GM10266 (cell line): ENCODE measurements around the gene RRAD.

Source experiments
- DNase-seq: peaks from one replicate; pipeline ENCODE4 v3.0.0; 2012; ENCODE audit errors: extremely low spot score
- TF ChIP-seq, protein P1 (sequence below): IDR thresholded peaks from 2 replicates; pipeline ENCODE4 v1.5.1; 2012; ENCODE audit warnings: mild to moderate bottlenecking, low read depth; ENCODE audit not compliant: control insufficient read depth, insufficient read depth; ENCODE audit errors: missing control alignments

RRAD gene

GRCh38 chr16:66918803-66919568, 6.3 kb downstream of the RRAD start, which contains the start of gene CDH16:
CDH16 (minus strand) TSS chr16:66918885; CDS start chr16:66918065, 820 bp downstream.
- TF ChIP-seq, protein P1, sequence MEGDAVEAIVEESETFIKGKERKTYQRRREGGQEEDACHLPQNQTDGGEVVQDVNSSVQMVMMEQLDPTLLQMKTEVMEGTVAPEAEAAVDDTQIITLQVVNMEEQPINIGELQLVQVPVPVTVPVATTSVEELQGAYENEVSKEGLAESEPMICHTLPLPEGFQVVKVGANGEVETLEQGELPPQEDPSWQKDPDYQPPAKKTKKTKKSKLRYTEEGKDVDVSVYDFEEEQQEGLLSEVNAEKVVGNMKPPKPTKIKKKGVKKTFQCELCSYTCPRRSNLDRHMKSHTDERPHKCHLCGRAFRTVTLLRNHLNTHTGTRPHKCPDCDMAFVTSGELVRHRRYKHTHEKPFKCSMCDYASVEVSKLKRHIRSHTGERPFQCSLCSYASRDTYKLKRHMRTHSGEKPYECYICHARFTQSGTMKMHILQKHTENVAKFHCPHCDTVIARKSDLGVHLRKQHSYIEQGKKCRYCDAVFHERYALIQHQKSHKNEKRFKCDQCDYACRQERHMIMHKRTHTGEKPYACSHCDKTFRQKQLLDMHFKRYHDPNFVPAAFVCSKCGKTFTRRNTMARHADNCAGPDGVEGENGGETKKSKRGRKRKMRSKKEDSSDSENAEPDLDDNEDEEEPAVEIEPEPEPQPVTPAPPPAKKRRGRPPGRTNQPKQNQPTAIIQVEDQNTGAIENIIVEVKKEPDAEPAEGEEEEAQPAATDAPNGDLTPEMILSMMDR = no peak
- DNase-seq = no peak

DNA sequence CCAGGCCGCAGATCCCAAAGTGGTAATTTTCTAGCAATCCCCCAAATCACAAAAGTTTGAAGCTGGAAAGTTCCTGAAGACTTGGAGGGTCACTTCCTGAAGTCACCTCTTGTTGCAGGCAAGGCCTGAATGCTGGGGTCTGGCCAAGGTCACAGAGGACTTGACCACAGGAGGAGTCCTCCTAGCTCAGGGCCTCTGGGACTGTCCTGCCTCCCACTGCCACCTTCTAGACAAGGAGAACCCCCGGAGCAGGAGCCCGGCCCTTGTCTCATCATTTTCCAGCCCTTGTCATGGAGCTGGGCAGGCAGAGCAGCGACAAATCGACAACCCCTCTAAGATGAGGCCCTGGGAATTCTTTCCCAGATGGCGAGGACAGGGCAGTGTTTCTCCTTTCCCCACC, 7.0 kb downstream of the RRAD start:
- TF ChIP-seq, protein P1 = no peak
- no peak for DNase-seq

DNA sequence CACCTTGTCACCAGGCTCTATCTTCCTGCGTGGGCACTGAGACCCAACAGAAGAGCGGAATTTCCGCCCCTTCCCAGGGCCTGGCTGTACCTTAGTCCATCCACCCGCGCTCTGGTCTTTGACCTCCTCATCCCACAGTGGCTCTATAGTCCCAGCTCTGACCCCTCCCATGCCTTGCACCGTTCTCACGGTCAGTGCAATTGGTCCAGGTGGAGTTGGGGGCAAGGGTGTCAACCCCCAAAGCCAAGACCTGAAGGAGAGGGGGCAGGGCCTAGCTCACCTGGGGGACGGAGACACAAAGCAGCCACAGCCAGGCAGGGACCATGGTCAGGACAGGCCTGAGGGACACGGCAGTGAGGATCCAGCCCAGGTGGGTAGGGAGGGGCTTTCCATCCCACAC, 7.6 kb downstream of the RRAD start:
- TF ChIP-seq, protein P1 = no peak

DNA sequence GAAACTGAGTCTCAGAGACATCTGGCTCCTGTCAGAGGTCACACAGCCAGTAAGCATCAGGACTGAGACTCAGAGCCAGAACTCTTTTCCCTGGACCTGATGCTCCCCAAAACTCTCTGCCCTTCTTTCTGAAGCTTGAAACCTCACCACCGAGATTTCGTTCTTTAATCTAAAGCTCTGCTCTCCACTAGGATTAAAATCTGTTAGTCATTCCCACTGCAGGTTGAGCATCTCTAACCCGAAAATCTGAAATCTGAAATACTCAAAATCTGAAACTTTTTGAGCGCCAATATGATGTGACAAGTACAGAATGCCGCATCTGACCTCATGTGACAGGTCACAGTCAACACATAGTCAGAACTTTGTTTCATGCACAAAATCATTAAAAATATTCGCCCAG, 8.8 kb downstream of the RRAD start:
- TF ChIP-seq, protein P1 = no peak
- no peak for DNase-seq

More for the DNA sequence above, 7.6 kb downstream of the RRAD start:
- no peak for DNase-seq

GRCh38 chr16:66915041-66915440, 10.3 kb downstream of the RRAD start:
- no peak for DNase-seq
- TF ChIP-seq, protein P1 = no peak

DNA sequence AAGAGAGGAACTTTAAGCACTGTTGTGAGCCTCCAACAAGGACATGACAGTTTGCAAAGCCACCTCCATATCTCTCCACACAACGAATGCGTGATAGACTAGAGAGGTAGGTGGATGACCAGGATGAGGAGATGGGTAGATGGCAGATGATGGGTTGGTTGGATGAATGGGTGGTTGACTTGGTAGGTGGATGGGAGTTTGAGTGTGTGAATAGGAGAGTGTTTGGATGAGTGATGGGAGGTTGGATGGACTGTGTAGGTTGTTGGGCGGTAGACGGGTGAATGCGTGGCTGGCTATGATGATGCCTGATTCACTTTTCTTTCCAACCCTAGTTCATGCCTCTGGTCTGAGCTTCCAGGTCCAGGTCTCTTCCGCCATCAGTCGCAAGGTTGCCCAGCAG, 10.8 kb downstream of the RRAD start:
- no peak for DNase-seq
- TF ChIP-seq, protein P1 = no peak

DNA sequence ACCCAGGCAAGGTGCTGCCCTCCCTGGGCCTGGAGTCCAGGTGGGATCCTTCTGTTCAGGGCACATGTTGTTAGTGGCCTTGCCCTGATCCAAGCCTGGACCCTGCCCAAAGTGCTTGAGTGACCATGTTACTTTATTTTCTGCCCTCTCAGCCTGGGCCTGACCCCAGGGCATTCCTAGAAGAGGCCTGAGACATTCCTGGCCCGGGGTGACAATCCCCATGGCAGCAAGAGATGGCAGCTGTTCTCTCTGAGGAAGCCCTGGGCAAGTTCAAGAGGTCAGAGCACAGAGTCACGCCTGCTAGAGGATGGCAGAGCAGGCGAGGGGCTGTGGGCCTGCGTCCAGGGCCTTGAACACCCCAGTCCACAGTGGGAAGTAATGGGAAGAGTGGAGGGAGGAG, 11.6 kb downstream of the RRAD start:
- TF ChIP-seq, protein P1 = no peak
- DNase-seq = no peak
